HCT116 (cell line): Measurements from ENCODE around the gene VWF. TPM values are rescaled to one million over a fixed set of nuclear protein-coding genes. Genes with fewer than 3 reads are reported as not detected.

ENCODE experiments used
- ATAC-seq: fragments of 200-7000 bp; cut with Tn5 transposase; 2 replicates; pipeline ENCODE4 v1.9.1; 2020; ENCODE audit warnings: mild to moderate bottlenecking, moderate library complexity
- BruUV-seq: library from RNA; stranded (reverse); fragments of 400-500 nt; replicated peaks from 2 replicates; lab custom pipeline; 2021; lab: Mats Ljungman, UMichigan
- CTCF ChIA-PET: fragments of 300-600 bp; sonication (Branson Sonifier 250); formaldehyde crosslinking; loops from one replicate; lab custom pipeline; 2021; ENCODE audit warnings: antibody characterized with exemption; lab: Charles Lee
- POLR2A ChIA-PET: fragments of 300-600, 350-600 bp; sonication (Branson Sonifier 250); formaldehyde crosslinking; loops from one replicate; lab custom pipeline; 2021; ENCODE audit warnings: antibody characterized with exemption; lab: Charles Lee
- RAD21 ChIA-PET, 2 experiments: fragments of 300-600 bp; sonication (Branson Sonifier 250); formaldehyde crosslinking; loops; one replicate each; lab custom pipeline; 2023; ENCODE audit warnings: low total read pairs in 2 of 2; ENCODE audit not compliant: uncharacterized antibody in 2 of 2, unreplicated experiment in 2 of 2, low non-redundant PET in 1 of 2; lab: Charles Lee
- DNase-seq: peaks from one replicate; pipeline ENCODE4 v3.0.0-alpha.2; 2010; ENCODE audit warnings: low read depth, low spot score
- H2AFZ ChIP-seq: fragments of 200-600 bp; shearing (Covaris generic), sonication (generic); 2 replicates; pipeline ENCODE4 v1.6.1; 2017; ENCODE audit warnings: low read depth, mixed run types, mixed read lengths, antibody characterized with exemption, low read length; ENCODE audit not compliant: poor library complexity, severe bottlenecking
- H3K27ac ChIP-seq: 2 replicates; pipeline ENCODE4 v1.5.1; 2012; ENCODE audit warnings: low read depth, low read length
- H3K27me3 ChIP-seq: fragments of 200-600 bp; sonication (generic); 2 replicates; pipeline ENCODE4 v1.6.1; 2016; ENCODE audit warnings: mixed run types, low read length, mixed read lengths; ENCODE audit not compliant: insufficient read depth
- H3K36me3 ChIP-seq, 2 experiments: fragments of 200-500 bp in 1 of 2; fragments of 200-600 bp in 1 of 2; sonication (Bioruptor generic) in 1 of 2; sonication (generic) in 1 of 2; 2 replicates each; pipeline versions ENCODE4 v1.5.1 to v1.6.1; 2014 to 2016; ENCODE audit warnings: low read length in 2 of 2, inconsistent platforms in 1 of 2, mixed read lengths in 1 of 2, mixed run types in 1 of 2; ENCODE audit not compliant: insufficient read depth in 2 of 2, control insufficient read depth in 1 of 2
- H3K4me1 ChIP-seq, 2 experiments: fragments of 200-600 bp in 1 of 2; sonication (generic) in 1 of 2; 2 replicates each; pipeline versions ENCODE4 v1.5.1 to v1.6.1; 2012 to 2017; ENCODE audit warnings: low read length in 2 of 2, inconsistent platforms in 1 of 2, mild to moderate bottlenecking in 1 of 2, mixed read lengths in 1 of 2, mixed run types in 1 of 2, moderate library complexity in 1 of 2; ENCODE audit not compliant: insufficient read depth in 2 of 2, control insufficient read depth in 1 of 2
- H3K4me2 ChIP-seq: fragments of 200-600 bp; sonication (generic); 2 replicates; pipeline ENCODE4 v1.6.1; 2017; ENCODE audit warnings: mixed run types, low read length, mixed read lengths
- H3K4me3 ChIP-seq, 2 experiments: fragments of 200-600 bp in 1 of 2; sonication (generic) in 1 of 2; replicated peaks in 1 of 2; 2 replicates each; pipeline ENCODE4 v1.5.1; 2011 to 2016; ENCODE audit warnings: low read length in 2 of 2, control low read depth in 1 of 2, low read depth in 1 of 2, mild to moderate bottlenecking in 1 of 2, mixed read lengths in 1 of 2, mixed run types in 1 of 2
- H3K79me2 ChIP-seq: fragments of 200-600 bp; sonication (generic); 2 replicates; pipeline ENCODE4 v1.6.1; 2017; ENCODE audit warnings: mild to moderate bottlenecking, mixed run types, low read length, moderate library complexity, mixed read lengths; ENCODE audit not compliant: insufficient read depth
- H3K9ac ChIP-seq: fragments of 200-600 bp; sonication (generic); 2 replicates; pipeline ENCODE4 v1.6.1; 2016; ENCODE audit warnings: low read length, mixed read lengths
- H3K9me2 ChIP-seq: fragments of 200-600 bp; sonication (generic), shearing (Covaris generic); 2 replicates; pipeline ENCODE4 v1.6.1; 2017; ENCODE audit warnings: mixed run types, mild to moderate bottlenecking, moderate library complexity; ENCODE audit not compliant: insufficient read depth
- H3K9me3 ChIP-seq, 2 experiments: fragments of 200-500 bp in 1 of 2; fragments of 200-600 bp in 1 of 2; sonication (Bioruptor generic) in 1 of 2; sonication (generic) in 1 of 2; 2 replicates each; pipeline ENCODE4 v1.6.1; 2014 to 2017; ENCODE audit warnings: low read length in 2 of 2, mixed read lengths in 2 of 2, inconsistent platforms in 1 of 2, low read depth in 1 of 2, mild to moderate bottlenecking in 1 of 2, mixed run types in 1 of 2, moderate library complexity in 1 of 2; ENCODE audit not compliant: control insufficient read depth in 1 of 2, insufficient read depth in 1 of 2
- H4K20me1 ChIP-seq: fragments of 200-600 bp; sonication (generic), shearing (Covaris generic); 2 replicates; pipeline ENCODE4 v1.6.1; 2017; ENCODE audit warnings: mixed run types, mild to moderate bottlenecking, moderate library complexity; ENCODE audit not compliant: insufficient read depth
- CBX3 ChIP-seq: IDR thresholded peaks from 2 replicates; pipeline ENCODE4 v1.6.1; 2012; ENCODE audit warnings: low read depth
- CEBPB ChIP-seq: IDR thresholded peaks from 2 replicates; pipeline ENCODE4 v1.6.1; 2012; ENCODE audit warnings: low read depth
- ELF1 ChIP-seq: IDR thresholded peaks from 2 replicates; pipeline ENCODE4 v1.6.1; 2012; ENCODE audit warnings: low read depth, borderline replicate concordance
- EZH2 ChIP-seq: fragments of 200-600 bp; sonication (generic); IDR thresholded peaks from 2 replicates; pipeline ENCODE4 v1.6.1; 2017; ENCODE audit warnings: antibody characterized with exemption, mixed run types
- FOSL1 ChIP-seq: IDR thresholded peaks from 2 replicates; pipeline ENCODE4 v1.6.1; 2012; ENCODE audit warnings: low read depth
- JUND ChIP-seq: IDR thresholded peaks from 2 replicates; pipeline ENCODE4 v1.6.1; 2012
- POLR2A ChIP-seq: IDR thresholded peaks from 2 replicates; pipeline ENCODE4 v1.7.0; 2011; ENCODE audit warnings: borderline replicate concordance; ENCODE audit not compliant: insufficient read depth, insufficient read length; ENCODE audit errors: extremely low read depth
- POLR2AphosphoS5 ChIP-seq: IDR thresholded peaks from 2 replicates; pipeline ENCODE4 v1.6.1; 2011; ENCODE audit warnings: mild to moderate bottlenecking, low read depth, low read length, moderate library complexity
- SIN3A ChIP-seq: IDR thresholded peaks from 2 replicates; pipeline ENCODE4 v1.6.1; 2012; ENCODE audit warnings: low read depth
- SP1 ChIP-seq: IDR thresholded peaks from 2 replicates; pipeline ENCODE4 v1.6.1; 2012; ENCODE audit warnings: low read depth
- TCF7L2 ChIP-seq: IDR thresholded peaks from 2 replicates; pipeline ENCODE4 v1.7.0; 2011; ENCODE audit warnings: borderline replicate concordance, inconsistent platforms; ENCODE audit not compliant: insufficient read depth, insufficient read length; ENCODE audit errors: extremely low read depth
- YY1 ChIP-seq: IDR thresholded peaks from 2 replicates; pipeline ENCODE4 v1.6.1; 2011; ENCODE audit warnings: low read length, low read depth, moderate library complexity, mild to moderate bottlenecking; ENCODE audit not compliant: insufficient replicate concordance; ENCODE audit errors: extremely low read depth
- ZFX ChIP-seq: fragments of 450-650 bp; IDR thresholded peaks from 2 replicates; pipeline ENCODE4 v1.6.1; 2017
- intact Hi-C: fragments of 100-400 bp; cut with micrococcal nuclease; formaldehyde crosslinking; loops from 2 replicates; pipeline ENCODE4 v1.10.0; 2022
- total RNA-seq: library from RNA; stranded (reverse); gene quantifications from one replicate; pipeline ENCODE4 v1.2.1, GENCODE V29; 2021; ENCODE audit not compliant: unreplicated experiment
- TF ChIP-seq, protein P1 (sequence below): IDR thresholded peaks from 2 replicates; pipeline ENCODE4 v1.6.1; 2012; ENCODE audit warnings: low read depth
- TF ChIP-seq, protein P2 (sequence below): IDR thresholded peaks from 2 replicates; pipeline ENCODE4 v1.6.1; 2012
- TF ChIP-seq, protein P3 (sequence below), 3 experiments: fragments of 200-600 bp in 1 of 3; sonication (generic) in 1 of 3; IDR thresholded peaks in 2 of 3; conservative IDR thresholded peaks in 1 of 3; 2 replicates each; pipeline ENCODE4 v1.5.1; 2012 to 2017; ENCODE audit warnings: low read depth in 2 of 3, low read length in 2 of 3, antibody characterized with exemption in 1 of 3, borderline replicate concordance in 1 of 3, control low read depth in 1 of 3, mild to moderate bottlenecking in 1 of 3, mixed read lengths in 1 of 3, mixed run types in 1 of 3, moderate library complexity in 1 of 3; ENCODE audit not compliant: insufficient read depth in 1 of 3

Gene VWF
- total RNA-seq, 1 experiment from 2014 or later = 0.57 TPM

DNA sequence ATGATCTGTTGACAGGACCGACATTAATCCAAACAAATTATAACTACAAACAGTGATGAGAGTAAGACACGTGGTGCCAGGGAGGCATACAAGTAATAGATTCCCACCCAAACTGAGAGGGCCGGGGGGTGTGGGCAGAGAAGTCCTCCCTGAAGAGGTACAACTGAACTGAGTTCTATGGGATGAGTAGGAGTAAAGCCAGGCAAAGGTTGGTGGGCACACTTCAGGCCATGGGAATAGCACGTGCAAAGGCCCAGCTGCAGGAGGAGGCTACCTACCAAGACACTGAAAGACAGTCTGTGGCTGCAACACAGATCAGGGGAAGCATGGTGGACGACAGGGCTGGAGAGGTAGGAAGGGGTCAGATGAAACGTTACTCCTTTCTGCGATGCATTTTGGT, 22.0 kb upstream of the VWF start:
- Histone ChIP-seq H3K79me2 (no peaks in the 10 kb centered on the region), H3K9ac (no peak overlapping the region), H3K4me1 (no peaks in the 10 kb centered on the region), H3K4me3 (no peak overlapping the region), H3K9me2 (no peaks in the 10 kb centered on the region), H3K27me3 (no peaks in the 10 kb centered on the region), H3K36me3 (no peaks in the 10 kb centered on the region), H3K4me2 (no peak overlapping the region), H4K20me1 (no peaks in the 10 kb centered on the region), H3K27ac (no peak overlapping the region), H3K9me3 (no peaks in the 10 kb centered on the region), H2AFZ (no peak overlapping the region)
- ChIA-PET RAD21 (no interaction called here), CTCF (no interaction called here), POLR2A (no interaction called here)
- DNase-seq (no peak), ATAC-seq (no peak)
- no TSS peak for BruUV-seq
- no peak for TF ChIP-seq ELF1
- no peak for TF ChIP-seq SIN3A
- no peak for TF ChIP-seq POLR2AphosphoS5
- no peak for TF ChIP-seq EZH2
- TF ChIP-seq, protein P1, sequence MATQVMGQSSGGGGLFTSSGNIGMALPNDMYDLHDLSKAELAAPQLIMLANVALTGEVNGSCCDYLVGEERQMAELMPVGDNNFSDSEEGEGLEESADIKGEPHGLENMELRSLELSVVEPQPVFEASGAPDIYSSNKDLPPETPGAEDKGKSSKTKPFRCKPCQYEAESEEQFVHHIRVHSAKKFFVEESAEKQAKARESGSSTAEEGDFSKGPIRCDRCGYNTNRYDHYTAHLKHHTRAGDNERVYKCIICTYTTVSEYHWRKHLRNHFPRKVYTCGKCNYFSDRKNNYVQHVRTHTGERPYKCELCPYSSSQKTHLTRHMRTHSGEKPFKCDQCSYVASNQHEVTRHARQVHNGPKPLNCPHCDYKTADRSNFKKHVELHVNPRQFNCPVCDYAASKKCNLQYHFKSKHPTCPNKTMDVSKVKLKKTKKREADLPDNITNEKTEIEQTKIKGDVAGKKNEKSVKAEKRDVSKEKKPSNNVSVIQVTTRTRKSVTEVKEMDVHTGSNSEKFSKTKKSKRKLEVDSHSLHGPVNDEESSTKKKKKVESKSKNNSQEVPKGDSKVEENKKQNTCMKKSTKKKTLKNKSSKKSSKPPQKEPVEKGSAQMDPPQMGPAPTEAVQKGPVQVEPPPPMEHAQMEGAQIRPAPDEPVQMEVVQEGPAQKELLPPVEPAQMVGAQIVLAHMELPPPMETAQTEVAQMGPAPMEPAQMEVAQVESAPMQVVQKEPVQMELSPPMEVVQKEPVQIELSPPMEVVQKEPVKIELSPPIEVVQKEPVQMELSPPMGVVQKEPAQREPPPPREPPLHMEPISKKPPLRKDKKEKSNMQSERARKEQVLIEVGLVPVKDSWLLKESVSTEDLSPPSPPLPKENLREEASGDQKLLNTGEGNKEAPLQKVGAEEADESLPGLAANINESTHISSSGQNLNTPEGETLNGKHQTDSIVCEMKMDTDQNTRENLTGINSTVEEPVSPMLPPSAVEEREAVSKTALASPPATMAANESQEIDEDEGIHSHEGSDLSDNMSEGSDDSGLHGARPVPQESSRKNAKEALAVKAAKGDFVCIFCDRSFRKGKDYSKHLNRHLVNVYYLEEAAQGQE = no peak
- TF ChIP-seq CEBPB = no peak
- TF ChIP-seq, protein P2, sequence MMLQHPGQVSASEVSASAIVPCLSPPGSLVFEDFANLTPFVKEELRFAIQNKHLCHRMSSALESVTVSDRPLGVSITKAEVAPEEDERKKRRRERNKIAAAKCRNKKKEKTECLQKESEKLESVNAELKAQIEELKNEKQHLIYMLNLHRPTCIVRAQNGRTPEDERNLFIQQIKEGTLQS = no peak
- TF ChIP-seq, protein P3, sequence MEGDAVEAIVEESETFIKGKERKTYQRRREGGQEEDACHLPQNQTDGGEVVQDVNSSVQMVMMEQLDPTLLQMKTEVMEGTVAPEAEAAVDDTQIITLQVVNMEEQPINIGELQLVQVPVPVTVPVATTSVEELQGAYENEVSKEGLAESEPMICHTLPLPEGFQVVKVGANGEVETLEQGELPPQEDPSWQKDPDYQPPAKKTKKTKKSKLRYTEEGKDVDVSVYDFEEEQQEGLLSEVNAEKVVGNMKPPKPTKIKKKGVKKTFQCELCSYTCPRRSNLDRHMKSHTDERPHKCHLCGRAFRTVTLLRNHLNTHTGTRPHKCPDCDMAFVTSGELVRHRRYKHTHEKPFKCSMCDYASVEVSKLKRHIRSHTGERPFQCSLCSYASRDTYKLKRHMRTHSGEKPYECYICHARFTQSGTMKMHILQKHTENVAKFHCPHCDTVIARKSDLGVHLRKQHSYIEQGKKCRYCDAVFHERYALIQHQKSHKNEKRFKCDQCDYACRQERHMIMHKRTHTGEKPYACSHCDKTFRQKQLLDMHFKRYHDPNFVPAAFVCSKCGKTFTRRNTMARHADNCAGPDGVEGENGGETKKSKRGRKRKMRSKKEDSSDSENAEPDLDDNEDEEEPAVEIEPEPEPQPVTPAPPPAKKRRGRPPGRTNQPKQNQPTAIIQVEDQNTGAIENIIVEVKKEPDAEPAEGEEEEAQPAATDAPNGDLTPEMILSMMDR (IDR thresholded peaks at IDR 0.05 in 2 of 3, conservative IDR thresholded peaks at IDR 0.05 in 1 of 3; ENCODE audit: borderline replicate concordance in 1 of 3, insufficient read depth in 1 of 3, low read depth in 2 of 3, low read length in 2 of 3) = no peak
- no peak for TF ChIP-seq SP1
- no peak for TF ChIP-seq YY1
- TF ChIP-seq JUND = no peak
- TF ChIP-seq TCF7L2 = no peak
- TF ChIP-seq CBX3 = no peak
- TF ChIP-seq ZFX = no peak
- TF ChIP-seq FOSL1 = no peak
- TF ChIP-seq POLR2A = no peak
- intact Hi-C loops = no loop called here
